ENCODE measurements around the gene MAN1A2.

DNA sequence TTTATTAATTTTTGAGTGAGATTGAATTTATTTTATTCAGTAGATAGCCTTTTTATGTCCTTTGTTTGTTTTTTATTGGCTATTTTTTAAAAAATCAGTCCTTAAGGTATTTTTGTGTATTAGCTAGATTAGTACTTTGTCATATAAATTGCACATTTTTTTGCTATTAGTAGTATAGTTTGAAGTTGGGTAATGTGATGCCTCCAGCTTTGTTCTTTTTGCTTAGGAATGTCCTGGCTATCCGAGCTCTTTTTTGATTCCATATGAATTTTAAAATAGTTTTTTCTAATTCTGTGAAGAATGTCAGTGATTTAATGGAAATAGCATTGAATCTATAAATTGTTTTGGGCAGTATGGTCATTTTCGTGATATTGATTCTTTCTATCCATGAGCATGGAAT, 80.4 kb downstream of the MAN1A2 start:
- TF ChIP-seq TEAD1 (CRISPR knock-in tag; IDR thresholded peaks at IDR 0.05) (no peak), ZNF347 (CRISPR knock-in tag; IDR thresholded peaks at IDR 0.05; ENCODE audit: low read depth) (no peak)

All from K562 (cell line).